HepG2 (cell line): ENCODE results near the gene RPA1. TPM values are rescaled to one million over a fixed set of nuclear protein-coding genes. Genes with fewer than 3 reads are reported as not detected.

ENCODE experiments used
- FOXC1 ChIP-seq: sonication (generic); formaldehyde crosslinking; IDR thresholded peaks from 2 replicates; pipeline ENCODE4 v1.8.0; 2022; ENCODE audit warnings: mild to moderate bottlenecking, missing genetic modification reagents, borderline replicate concordance
- HOXA3 ChIP-seq: sonication (generic); formaldehyde crosslinking; IDR thresholded peaks from 2 replicates; pipeline ENCODE4 v1.5.0; 2020; ENCODE audit warnings: missing genetic modification reagents
- HOXA5 ChIP-seq: sonication (generic); formaldehyde crosslinking; IDR thresholded peaks from 2 replicates; pipeline ENCODE4 v1.4.0; 2020; ENCODE audit warnings: missing genetic modification reagents
- NONO ChIP-seq, 2 experiments: fragments of 450-650 bp in 1 of 2; sonication (generic) in 1 of 2; formaldehyde crosslinking in 1 of 2; IDR thresholded peaks in 1 of 2; conservative IDR thresholded peaks in 1 of 2; 2 replicates each; pipeline versions ENCODE4 v1.6.1 to v1.8.0; 2017 to 2022; ENCODE audit warnings: mild to moderate bottlenecking in 1 of 2, missing genetic modification reagents in 1 of 2, moderate library complexity in 1 of 2
- PLRG1 ChIP-seq: fragments of 450-650 bp; conservative IDR thresholded peaks from 2 replicates; pipeline ENCODE4 v1.6.1; 2016
- POGZ ChIP-seq: sonication (generic); formaldehyde crosslinking; IDR thresholded peaks from 2 replicates; pipeline ENCODE4 v1.4.0; 2020; ENCODE audit warnings: mild to moderate bottlenecking, missing genetic modification reagents
- PRPF4 ChIP-seq: fragments of 200-400 bp; formaldehyde crosslinking; IDR thresholded peaks from 2 replicates; pipeline ENCODE4 v1.6.1; 2016; ENCODE audit warnings: low read length, low read depth; ENCODE audit not compliant: poor library complexity, severe bottlenecking
- RNF2 ChIP-seq: fragments of 450-650 bp; conservative IDR thresholded peaks from 2 replicates; pipeline ENCODE4 v1.6.1; 2016; ENCODE audit warnings: low read depth
- RNF219 ChIP-seq: sonication (generic); formaldehyde crosslinking; IDR thresholded peaks from 2 replicates; pipeline ENCODE4 v1.5.0; 2020; ENCODE audit warnings: mild to moderate bottlenecking, missing genetic modification reagents
- SNRNP70 ChIP-seq: fragments of 200-400 bp; formaldehyde crosslinking; IDR thresholded peaks from 2 replicates; pipeline ENCODE4 v1.6.1; 2017; ENCODE audit warnings: mild to moderate bottlenecking, low read depth, low read length, moderate library complexity
- SP2 ChIP-seq: sonication (generic); formaldehyde crosslinking; IDR thresholded peaks from 2 replicates; pipeline ENCODE4 v1.5.1; 2020; ENCODE audit warnings: mild to moderate bottlenecking, missing genetic modification reagents
- TCF7 ChIP-seq: sonication (generic); IDR thresholded peaks from 2 replicates; pipeline ENCODE4 v1.6.1; 2016; ENCODE audit warnings: antibody characterized with exemption, low read depth
- TRIM24 ChIP-seq: sonication (generic); formaldehyde crosslinking; IDR thresholded peaks from 2 replicates; pipeline ENCODE4 v1.8.0; 2022; ENCODE audit warnings: mild to moderate bottlenecking, missing genetic modification reagents
- U2AF2 ChIP-seq: fragments of 200-400 bp; formaldehyde crosslinking; IDR thresholded peaks from 2 replicates; pipeline ENCODE4 v1.6.1; 2017; ENCODE audit warnings: low read depth, mild to moderate bottlenecking, low read length
- ZBTB3 ChIP-seq: sonication (generic); formaldehyde crosslinking; IDR thresholded peaks from 2 replicates; pipeline ENCODE4 v1.4.0; 2020; ENCODE audit warnings: low read depth, mild to moderate bottlenecking, moderate library complexity, missing genetic modification reagents, borderline replicate concordance
- ZIK1 ChIP-seq: sonication (generic); formaldehyde crosslinking; IDR thresholded peaks from 2 replicates; pipeline ENCODE4 v1.5.0; 2020; ENCODE audit warnings: mild to moderate bottlenecking, low read depth, missing genetic modification reagents, borderline replicate concordance
- ZKSCAN8 ChIP-seq: IDR thresholded peaks from 2 replicates; pipeline ENCODE4 v1.6.1; 2016; ENCODE audit warnings: borderline replicate concordance, missing genetic modification reagents, missing compliant biosample characterization
- ZNF121 ChIP-seq: sonication (generic); formaldehyde crosslinking; IDR thresholded peaks from 2 replicates; pipeline ENCODE4 v1.5.0; 2020; ENCODE audit warnings: mild to moderate bottlenecking, missing genetic modification reagents
- ZNF446 ChIP-seq: sonication (generic); formaldehyde crosslinking; IDR thresholded peaks from 2 replicates; pipeline ENCODE4 v1.5.0; 2020; ENCODE audit warnings: mild to moderate bottlenecking, missing genetic modification reagents
- ZNF451 ChIP-seq: sonication (generic); formaldehyde crosslinking; IDR thresholded peaks from 2 replicates; pipeline ENCODE4 v1.5.0; 2020; ENCODE audit warnings: mild to moderate bottlenecking, missing genetic modification reagents
- ZZZ3 ChIP-seq: sonication (generic); formaldehyde crosslinking; IDR thresholded peaks from 2 replicates; pipeline ENCODE4 v1.4.0; 2020; ENCODE audit warnings: missing genetic modification reagents, mild to moderate bottlenecking, borderline replicate concordance
- polyA plus RNA-seq, 8 experiments: library from polyadenylated mRNA; depleted of rRNA in 3 of 8; stranded (reverse) in 7 of 8; unstranded in 1 of 8; fragments of >200 nt; fragmentation: Illumina TruSeq in 4 of 8; extraction: Trizol in 4 of 8; gene quantifications; 2 replicates each; pipeline versions ENCODE4 v1.2.1 to v1.2.3, GENCODE V29; 2011 to 2016; ENCODE audit warnings: low read depth in 4 of 8, missing spikeins in 1 of 8, mixed read lengths in 1 of 8; ENCODE audit not compliant: insufficient read depth in 1 of 8
- total RNA-seq, 5 experiments: library from RNA; depleted of rRNA; stranded (reverse); fragments of >200 nt; fragmentation: Illumina TruSeq; extraction: Trizol; gene quantifications; 2 replicates each; pipeline ENCODE4 v1.2.3, GENCODE V29; 2016; ENCODE audit warnings: low read depth in 1 of 5
- TF ChIP-seq, protein P1 (sequence below): sonication (generic); formaldehyde crosslinking; conservative IDR thresholded peaks from 2 replicates; pipeline ENCODE4 v1.4.0; 2020; ENCODE audit warnings: missing genetic modification reagents
- TF ChIP-seq, protein P2 (sequence below): sonication (generic); formaldehyde crosslinking; IDR thresholded peaks from 2 replicates; pipeline ENCODE4 v1.9.0; 2021; ENCODE audit warnings: missing genetic modification reagents, mild to moderate bottlenecking, borderline replicate concordance

RPA1 gene
- total and polyA plus RNA-seq, 2 of the 13 experiments (the other 11 are each of a cell fraction or from before 2014, with no cell fraction given), result 13.9 to 37.6 TPM

- TF ChIP-seq HOXA3 (CRISPR knock-in tag), result peak; percentile 79
- no peak for TF ChIP-seq SNRNP70
- peak; percentile 47; the same call in 1 of the 2 replicates for TF ChIP-seq ZNF121 (CRISPR knock-in tag)
- TF ChIP-seq RNF219 (CRISPR knock-in tag), result no peak
- TF ChIP-seq, protein P1, sequence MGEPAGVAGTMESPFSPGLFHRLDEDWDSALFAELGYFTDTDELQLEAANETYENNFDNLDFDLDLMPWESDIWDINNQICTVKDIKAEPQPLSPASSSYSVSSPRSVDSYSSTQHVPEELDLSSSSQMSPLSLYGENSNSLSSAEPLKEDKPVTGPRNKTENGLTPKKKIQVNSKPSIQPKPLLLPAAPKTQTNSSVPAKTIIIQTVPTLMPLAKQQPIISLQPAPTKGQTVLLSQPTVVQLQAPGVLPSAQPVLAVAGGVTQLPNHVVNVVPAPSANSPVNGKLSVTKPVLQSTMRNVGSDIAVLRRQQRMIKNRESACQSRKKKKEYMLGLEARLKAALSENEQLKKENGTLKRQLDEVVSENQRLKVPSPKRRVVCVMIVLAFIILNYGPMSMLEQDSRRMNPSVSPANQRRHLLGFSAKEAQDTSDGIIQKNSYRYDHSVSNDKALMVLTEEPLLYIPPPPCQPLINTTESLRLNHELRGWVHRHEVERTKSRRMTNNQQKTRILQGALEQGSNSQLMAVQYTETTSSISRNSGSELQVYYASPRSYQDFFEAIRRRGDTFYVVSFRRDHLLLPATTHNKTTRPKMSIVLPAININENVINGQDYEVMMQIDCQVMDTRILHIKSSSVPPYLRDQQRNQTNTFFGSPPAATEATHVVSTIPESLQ (CRISPR knock-in tag), result no peak
- TF ChIP-seq RNF2, result no peak
- no peak for TF ChIP-seq PLRG1
- peak; percentile 57; the same call in 1 of the 2 replicates for TF ChIP-seq ZKSCAN8 (CRISPR knock-in tag)
- no peak for TF ChIP-seq ZNF446 (CRISPR knock-in tag)
- TF ChIP-seq ZIK1 (CRISPR knock-in tag), result 0 out of 2 replicates have a peak, but pooled peaks have one; percentile 63
- no peak for TF ChIP-seq SP2 (CRISPR knock-in tag)
- TF ChIP-seq, protein P2, sequence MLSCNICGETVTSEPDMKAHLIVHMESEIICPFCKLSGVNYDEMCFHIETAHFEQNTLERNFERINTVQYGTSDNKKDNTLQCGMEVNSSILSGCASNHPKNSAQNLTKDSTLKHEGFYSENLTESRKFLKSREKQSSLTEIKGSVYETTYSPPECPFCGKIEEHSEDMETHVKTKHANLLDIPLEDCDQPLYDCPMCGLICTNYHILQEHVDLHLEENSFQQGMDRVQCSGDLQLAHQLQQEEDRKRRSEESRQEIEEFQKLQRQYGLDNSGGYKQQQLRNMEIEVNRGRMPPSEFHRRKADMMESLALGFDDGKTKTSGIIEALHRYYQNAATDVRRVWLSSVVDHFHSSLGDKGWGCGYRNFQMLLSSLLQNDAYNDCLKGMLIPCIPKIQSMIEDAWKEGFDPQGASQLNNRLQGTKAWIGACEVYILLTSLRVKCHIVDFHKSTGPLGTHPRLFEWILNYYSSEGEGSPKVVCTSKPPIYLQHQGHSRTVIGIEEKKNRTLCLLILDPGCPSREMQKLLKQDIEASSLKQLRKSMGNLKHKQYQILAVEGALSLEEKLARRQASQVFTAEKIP (CRISPR knock-in tag), result no peak
- TF ChIP-seq NONO (IDR thresholded peaks at IDR 0.05), result no peak
- peak; percentile 70; the same call in 1 of the 2 replicates for TF ChIP-seq NONO (CRISPR knock-in tag; conservative IDR thresholded peaks at IDR 0.05)
- TF ChIP-seq POGZ, result peak; percentile 44; the same call in 1 of the 2 replicates
- TF ChIP-seq U2AF2, result no peak
- TF ChIP-seq ZZZ3 (CRISPR knock-in tag), result no peak
- TF ChIP-seq TRIM24 (CRISPR knock-in tag), result no peak
- peak; percentile 43; the same call in 1 of the 2 replicates for TF ChIP-seq TCF7
- TF ChIP-seq ZBTB3, result no peak
- TF ChIP-seq ZNF451, result 0 out of 2 replicates have a peak, but pooled peaks have one; percentile 3
- TF ChIP-seq HOXA5, result no peak; the same call in 1 of the 2 replicates
- no peak for TF ChIP-seq PRPF4
- TF ChIP-seq FOXC1, result peak; percentile 39; the same call in 1 of the 2 replicates
These were observed 19.2 kb upstream of the RPA1 start (continued) for GRCh38 chr17:1810450-1811103.
